ENCODE results near the gene RNF146. TPM values are rescaled to one million over a fixed set of nuclear protein-coding genes. Genes with fewer than 3 reads are reported as not detected.

The RNF146 gene
- total RNA-seq, 1 experiment from 2014 or later, result 21.7 TPM

DNA sequence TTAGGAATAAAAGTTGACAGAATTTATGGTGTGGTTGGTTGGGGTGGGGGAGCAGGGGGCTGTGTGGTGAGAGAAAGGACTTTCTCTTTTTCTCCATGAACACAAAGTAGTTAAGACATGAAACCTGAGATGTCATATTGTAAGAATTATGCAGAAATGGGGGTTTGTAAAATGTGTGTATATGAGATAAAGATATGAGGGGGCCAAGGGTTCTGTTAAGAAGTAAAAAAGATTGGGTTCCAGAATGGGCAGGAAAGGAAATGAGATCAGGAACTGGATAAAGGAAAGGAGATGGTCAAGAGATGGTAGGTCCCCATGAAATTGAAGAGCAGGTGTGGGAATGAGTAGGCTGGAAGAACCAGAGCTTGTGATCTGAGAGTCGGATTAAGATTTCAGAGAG, 9.7 kb downstream of the RNF146 start:
- H3K36me3 ChIP-seq (ENCODE audit: insufficient read depth, low read length, poor library complexity, severe bottlenecking), result no peaks in the 10 kb centered on the region
- H3K9me3 ChIP-seq (ENCODE audit: low read depth, low read length, poor library complexity, severe bottlenecking), result no peaks in the 10 kb centered on the region
- H3K27ac ChIP-seq (ENCODE audit: low read depth, low read length, poor library complexity, severe bottlenecking), result no peak overlapping the region
- no peak for TF ChIP-seq EZH2 (IDR thresholded peaks at IDR 0.05; ENCODE audit: borderline replicate concordance, low read depth, low read length, poor library complexity, severe bottlenecking)
- TF ChIP-seq, protein P1, sequence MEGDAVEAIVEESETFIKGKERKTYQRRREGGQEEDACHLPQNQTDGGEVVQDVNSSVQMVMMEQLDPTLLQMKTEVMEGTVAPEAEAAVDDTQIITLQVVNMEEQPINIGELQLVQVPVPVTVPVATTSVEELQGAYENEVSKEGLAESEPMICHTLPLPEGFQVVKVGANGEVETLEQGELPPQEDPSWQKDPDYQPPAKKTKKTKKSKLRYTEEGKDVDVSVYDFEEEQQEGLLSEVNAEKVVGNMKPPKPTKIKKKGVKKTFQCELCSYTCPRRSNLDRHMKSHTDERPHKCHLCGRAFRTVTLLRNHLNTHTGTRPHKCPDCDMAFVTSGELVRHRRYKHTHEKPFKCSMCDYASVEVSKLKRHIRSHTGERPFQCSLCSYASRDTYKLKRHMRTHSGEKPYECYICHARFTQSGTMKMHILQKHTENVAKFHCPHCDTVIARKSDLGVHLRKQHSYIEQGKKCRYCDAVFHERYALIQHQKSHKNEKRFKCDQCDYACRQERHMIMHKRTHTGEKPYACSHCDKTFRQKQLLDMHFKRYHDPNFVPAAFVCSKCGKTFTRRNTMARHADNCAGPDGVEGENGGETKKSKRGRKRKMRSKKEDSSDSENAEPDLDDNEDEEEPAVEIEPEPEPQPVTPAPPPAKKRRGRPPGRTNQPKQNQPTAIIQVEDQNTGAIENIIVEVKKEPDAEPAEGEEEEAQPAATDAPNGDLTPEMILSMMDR (conservative IDR thresholded peaks at IDR 0.05; ENCODE audit: low read depth, low read length), result no peak
- DNase-seq (ENCODE audit: low spot score), result no peak
- intact Hi-C loops (cut with micrococcal nuclease; ENCODE audit: unreplicated experiment), result no loop called here
- CTCF ChIA-PET, result no interaction called here
- no peaks in the 10 kb centered on the region for H3K27me3 ChIP-seq (replicated peaks; ENCODE audit: insufficient read depth, low read depth, low read length, poor library complexity)
- H3K4me1 ChIP-seq (ENCODE audit: insufficient read depth, low read length, poor library complexity, severe bottlenecking), result no peaks in the 10 kb centered on the region
- no TSS peak for BruUV-seq (replicated peaks)
- POLR2A ChIA-PET (ENCODE audit: low non-redundant PET), result no interaction called here
- H3K4me3 ChIP-seq (ENCODE audit: low read depth, low read length, poor library complexity, severe bottlenecking), result no peak overlapping the region

DNA sequence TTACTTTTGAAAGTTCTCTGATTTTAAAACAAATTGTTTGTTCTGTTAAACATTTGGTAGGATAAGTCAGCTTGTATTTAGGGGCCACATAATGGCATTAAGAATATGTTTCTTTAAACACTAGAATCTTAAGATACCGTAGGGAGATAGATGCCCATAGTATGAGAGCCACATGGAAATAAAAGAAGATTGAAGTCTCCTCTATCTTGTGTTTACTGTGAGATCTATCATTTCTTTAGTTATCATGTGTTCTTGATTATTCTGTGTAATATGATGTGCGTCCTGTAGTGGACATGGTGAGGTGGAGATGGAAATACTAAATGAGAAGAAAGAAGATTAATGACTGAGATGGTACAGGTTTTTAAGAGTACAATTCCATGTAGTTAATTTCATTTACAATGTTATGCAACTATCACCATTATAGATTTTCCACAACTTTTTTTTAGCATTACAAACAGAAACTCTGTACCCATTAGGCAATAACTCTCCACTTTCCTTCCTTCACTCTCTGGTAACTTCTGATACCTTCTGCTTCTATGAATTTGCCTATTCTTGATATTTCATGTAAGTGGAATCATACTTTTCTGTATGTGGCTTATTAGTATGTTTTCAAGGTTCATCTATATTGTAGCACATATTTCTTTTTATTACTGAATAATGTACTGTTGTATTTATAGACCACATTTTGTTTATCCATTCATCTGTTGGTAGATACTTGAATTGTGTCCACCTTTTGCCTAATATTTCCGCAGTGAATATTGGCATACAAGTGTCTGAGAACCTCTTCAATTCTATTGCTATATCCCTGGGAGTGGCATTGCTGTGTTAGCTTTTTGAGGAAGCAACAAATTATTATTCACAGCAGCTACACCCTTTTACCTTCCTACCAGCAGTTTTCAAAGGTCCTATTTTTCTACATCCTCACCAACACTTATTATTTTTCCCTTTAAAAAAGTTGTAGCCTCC, 11.5 kb downstream of the RNF146 start:
- ChIA-PET CTCF (no interaction called here), POLR2A (ENCODE audit: low non-redundant PET) (no interaction called here)
- DNase-seq (ENCODE audit: low spot score), result no peak
- no peak overlapping the region for H3K4me3 ChIP-seq (ENCODE audit: low read depth, low read length, poor library complexity, severe bottlenecking)
- intact Hi-C loops (cut with micrococcal nuclease; ENCODE audit: unreplicated experiment), result no loop called here
- no peaks in the 10 kb centered on the region for H3K36me3 ChIP-seq (ENCODE audit: insufficient read depth, low read length, poor library complexity, severe bottlenecking)
- no peaks in the 10 kb centered on the region for H3K9me3 ChIP-seq (ENCODE audit: low read depth, low read length, poor library complexity, severe bottlenecking)
- TF ChIP-seq, protein P1 (conservative IDR thresholded peaks at IDR 0.05; ENCODE audit: low read depth, low read length), result no peak
- TF ChIP-seq EZH2 (IDR thresholded peaks at IDR 0.05; ENCODE audit: borderline replicate concordance, low read depth, low read length, poor library complexity, severe bottlenecking), result no peak
- H3K27me3 ChIP-seq (replicated peaks; ENCODE audit: insufficient read depth, low read depth, low read length, poor library complexity), result no peaks in the 10 kb centered on the region
- no peaks in the 10 kb centered on the region for H3K4me1 ChIP-seq (ENCODE audit: insufficient read depth, low read length, poor library complexity, severe bottlenecking)
- BruUV-seq (replicated peaks), result no TSS peak
- no peak overlapping the region for H3K27ac ChIP-seq (ENCODE audit: low read depth, low read length, poor library complexity, severe bottlenecking)

DNA sequence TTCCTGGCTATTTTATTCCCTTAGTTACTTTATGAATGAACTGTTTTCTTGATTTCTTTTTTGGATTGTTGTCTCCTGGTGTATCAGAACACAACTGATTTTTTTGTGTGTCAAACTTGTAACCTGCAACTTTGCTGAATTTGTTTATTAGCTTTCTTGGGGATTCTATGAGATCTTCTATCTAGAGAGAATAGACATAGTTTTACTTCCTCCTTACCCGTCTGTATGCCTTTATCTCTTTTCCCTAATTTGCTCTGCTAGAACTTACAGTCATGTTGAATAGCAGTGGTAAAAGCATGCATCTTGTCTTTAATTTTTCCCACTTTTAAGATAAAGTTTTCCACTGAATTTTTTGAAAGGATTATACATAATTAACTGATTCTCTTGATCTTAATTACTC, 13.2 kb downstream of the RNF146 start:
- Histone ChIP-seq H3K27ac (ENCODE audit: low read depth, low read length, poor library complexity, severe bottlenecking) (no peak overlapping the region), H3K9me3 (ENCODE audit: low read depth, low read length, poor library complexity, severe bottlenecking) (no peaks in the 10 kb centered on the region), H3K36me3 (ENCODE audit: insufficient read depth, low read length, poor library complexity, severe bottlenecking) (peaks cover 4% of the 10 kb centered on the region), H3K4me3 (ENCODE audit: low read depth, low read length, poor library complexity, severe bottlenecking) (no peak overlapping the region), H3K27me3 (replicated peaks; ENCODE audit: insufficient read depth, low read depth, low read length, poor library complexity) (no peaks in the 10 kb centered on the region), H3K4me1 (ENCODE audit: insufficient read depth, low read length, poor library complexity, severe bottlenecking) (no peaks in the 10 kb centered on the region)
- POLR2A ChIA-PET (ENCODE audit: low non-redundant PET), result no interaction called here
- intact Hi-C loops (cut with micrococcal nuclease; ENCODE audit: unreplicated experiment), result no loop called here
- BruUV-seq (replicated peaks), result no TSS peak
- DNase-seq (ENCODE audit: low spot score), result no peak
- CTCF ChIA-PET, result interaction anchor here (1.2 kb wide), 1 partner anchor 14 kb away, joined by 3 read pairs; no protein-coding TSS in a partner anchor
- TF ChIP-seq, protein P1 (conservative IDR thresholded peaks at IDR 0.05; ENCODE audit: low read depth, low read length), result no peak
- no peak for TF ChIP-seq EZH2 (IDR thresholded peaks at IDR 0.05; ENCODE audit: borderline replicate concordance, low read depth, low read length, poor library complexity, severe bottlenecking)

All from A673 (cell line).